HepG2 (cell line): ENCODE measurements around the gene RPL19. TPM values are rescaled to one million over a fixed set of nuclear protein-coding genes. Genes with fewer than 3 reads are reported as not detected.
A peak's percentile ranks its signal among the peaks of the same experiment; 100 is the strongest.

Experiments used
- CTCF ChIP-seq: sonication (generic); formaldehyde crosslinking; IDR thresholded peaks from 2 replicates; pipeline ENCODE4 v1.5.0; 2020; ENCODE audit warnings: mild to moderate bottlenecking, missing genetic modification reagents, moderate library complexity
- DRAP1 ChIP-seq: IDR thresholded peaks from 2 replicates; pipeline ENCODE4 v1.6.1; 2016; ENCODE audit warnings: missing genetic modification reagents, missing compliant biosample characterization
- ELF3 ChIP-seq: IDR thresholded peaks from 2 replicates; pipeline ENCODE4 v1.6.1; 2016; ENCODE audit warnings: missing genetic modification reagents, missing compliant biosample characterization
- FOXP4 ChIP-seq: sonication (generic); formaldehyde crosslinking; IDR thresholded peaks from 2 replicates; pipeline ENCODE4 v1.4.0; 2020; ENCODE audit warnings: missing genetic modification reagents
- GATAD2A ChIP-seq: IDR thresholded peaks from 2 replicates; pipeline ENCODE4 v1.6.1; 2016
- HMGXB4 ChIP-seq, 2 experiments: sonication (generic) in 1 of 2; formaldehyde crosslinking in 1 of 2; IDR thresholded peaks; 2 replicates each; pipeline versions ENCODE4 v1.4.0 to v1.6.1; 2018 to 2020; ENCODE audit warnings: missing genetic modification reagents in 2 of 2, borderline replicate concordance in 1 of 2, low read depth in 1 of 2, mild to moderate bottlenecking in 1 of 2, missing biosample characterization in 1 of 2
- HNRNPK ChIP-seq: fragments of 200-400 bp; formaldehyde crosslinking; IDR thresholded peaks from 2 replicates; pipeline ENCODE4 v1.6.1; 2018; ENCODE audit warnings: low read length, low read depth, moderate library complexity, mild to moderate bottlenecking; ENCODE audit not compliant: poor library complexity, severe bottlenecking
- MED8 ChIP-seq: sonication (generic); formaldehyde crosslinking; IDR thresholded peaks from 2 replicates; pipeline ENCODE4 v1.8.1; 2023; ENCODE audit warnings: mild to moderate bottlenecking, missing genetic modification reagents; ENCODE audit not compliant: insufficient replicate concordance
- PATZ1 ChIP-seq: sonication (generic); formaldehyde crosslinking; IDR thresholded peaks from 2 replicates; pipeline ENCODE4 v1.4.0; 2020; ENCODE audit warnings: missing genetic modification reagents
- PBX2 ChIP-seq: IDR thresholded peaks from 2 replicates; pipeline ENCODE4 v1.6.1; 2016; ENCODE audit warnings: control low read depth
- SMC3 ChIP-seq: IDR thresholded peaks from 2 replicates; pipeline ENCODE4 v1.6.1; 2011; ENCODE audit warnings: low read length, improper control_type of control experiment
- XRCC5 ChIP-seq: fragments of 200-400 bp; formaldehyde crosslinking; optimal IDR thresholded peaks from 2 replicates; pipeline ENCODE3; 2017; ENCODE audit warnings: mild to moderate bottlenecking, low read length
- ZBTB2 ChIP-seq: sonication (generic); formaldehyde crosslinking; IDR thresholded peaks from 2 replicates; pipeline ENCODE4 v1.8.0; 2022; ENCODE audit warnings: low read depth, missing genetic modification reagents
- ZFP91 ChIP-seq: sonication (generic); formaldehyde crosslinking; IDR thresholded peaks from 2 replicates; pipeline ENCODE4 v1.9.0; 2022; ENCODE audit warnings: missing genetic modification reagents, mild to moderate bottlenecking, borderline replicate concordance
- ZFY ChIP-seq: sonication (generic); formaldehyde crosslinking; IDR thresholded peaks from 2 replicates; pipeline ENCODE4 v1.4.0; 2020; ENCODE audit warnings: missing genetic modification reagents
- ZNF605 ChIP-seq: sonication (generic); formaldehyde crosslinking; IDR thresholded peaks from 2 replicates; pipeline ENCODE4 v1.8.0; 2022; ENCODE audit warnings: mild to moderate bottlenecking, missing genetic modification reagents
- polyA plus RNA-seq, 8 experiments: library from polyadenylated mRNA; depleted of rRNA in 3 of 8; stranded (reverse) in 7 of 8; unstranded in 1 of 8; fragments of >200 nt; fragmentation: Illumina TruSeq in 4 of 8; extraction: Trizol in 4 of 8; gene quantifications; 2 replicates each; pipeline versions ENCODE4 v1.2.1 to v1.2.3, GENCODE V29; 2011 to 2016; ENCODE audit warnings: low read depth in 4 of 8, missing spikeins in 1 of 8, mixed read lengths in 1 of 8; ENCODE audit not compliant: insufficient read depth in 1 of 8
- total RNA-seq, 5 experiments: library from RNA; depleted of rRNA; stranded (reverse); fragments of >200 nt; fragmentation: Illumina TruSeq; extraction: Trizol; gene quantifications; 2 replicates each; pipeline ENCODE4 v1.2.3, GENCODE V29; 2016; ENCODE audit warnings: low read depth in 1 of 5

RPL19 gene
- total and polyA plus RNA-seq, 2 of the 13 experiments (the other 11 are each of a cell fraction or from before 2014, with no cell fraction given), result 2,522 to 2,768 TPM

GRCh38 chr17:39164675-39165143 is 35.4 kb upstream of the RPL19 start (continued):
- TF ChIP-seq HMGXB4 (CRISPR knock-in tag; IDR thresholded peaks at IDR 0.05; ENCODE audit: borderline replicate concordance in 1 of 2, low read depth in 1 of 2) (peak; percentile 24 to 32; a peak in 1 of 4 replicates), GATAD2A (peak; percentile 41; the same call in 1 of the 2 replicates), ZFY (0 out of 2 replicates have a peak, but pooled peaks have one; percentile 23), MED8 (CRISPR knock-in tag) (no peak), XRCC5 (peak; percentile 96), PATZ1 (CRISPR knock-in tag) (peak; percentile 59), SMC3 (0 out of 2 replicates have a peak, but pooled peaks have one; percentile 5), HNRNPK (no peak), ZBTB2 (CRISPR knock-in tag) (no peak), ZFP91 (peak; percentile 27; the same call in 1 of the 2 replicates), DRAP1 (CRISPR knock-in tag) (no peak), ZNF605 (CRISPR knock-in tag) (no peak), CTCF (CRISPR knock-in tag) (peak; percentile 82), PBX2 (peak; percentile 86), ELF3 (peak; percentile 22; the same call in 1 of the 2 replicates), FOXP4 (CRISPR knock-in tag) (0 out of 2 replicates have a peak, but pooled peaks have one; percentile 2)
